Nucleus accumbens (tissue), 56 donors: Measurements from ENCODE around the gene RCAN2.
A peak's percentile ranks its signal among the peaks of the same experiment; 100 is the strongest.

ENCODE experiments used
- DNase-seq, 56 donors: peaks; one replicate each; lab custom pipeline; 2025; lab: John Stamatoyannopoulos, UW

Gene RCAN2

DNA sequence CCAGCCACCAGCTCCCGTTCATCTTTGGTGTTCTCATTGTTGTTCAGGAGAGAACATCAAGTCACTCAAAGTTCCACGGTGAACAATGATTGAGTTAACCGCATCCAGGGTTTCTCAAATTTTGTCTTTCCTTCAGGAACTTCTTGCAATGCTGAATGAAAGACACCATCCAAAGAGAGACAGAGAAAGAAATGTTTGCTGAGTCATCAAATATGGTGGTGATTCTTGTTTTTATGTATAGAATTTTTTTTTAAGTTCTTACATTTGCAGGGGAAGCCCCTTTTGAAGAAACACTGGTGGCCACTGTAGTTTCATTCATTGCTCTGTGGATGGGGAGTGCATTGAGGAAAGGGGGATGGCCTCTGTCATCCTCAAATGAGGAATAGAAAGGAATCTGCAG lies 258.1 kb downstream of the RCAN2 start:
- DNase-seq = no peak

DNA sequence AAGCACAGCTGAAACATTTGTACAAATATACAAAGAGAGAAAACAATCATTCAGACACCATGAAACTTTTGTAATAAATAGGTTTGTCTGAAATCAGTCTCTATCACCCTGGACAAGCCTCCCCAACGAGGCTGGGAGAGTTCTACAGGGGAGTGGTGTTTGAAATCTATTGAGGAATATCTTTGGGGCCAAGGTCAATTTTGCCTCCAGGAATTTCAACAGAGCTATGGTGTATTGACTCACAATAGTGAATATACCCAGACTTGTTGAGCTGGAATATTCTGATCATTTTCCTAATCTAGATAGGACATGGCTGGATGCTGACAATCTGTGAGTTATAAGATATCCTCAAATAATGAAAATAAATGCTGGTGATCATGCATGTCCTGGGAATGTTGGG lies 269.0 kb downstream of the RCAN2 start:
- no peak for DNase-seq

DNA sequence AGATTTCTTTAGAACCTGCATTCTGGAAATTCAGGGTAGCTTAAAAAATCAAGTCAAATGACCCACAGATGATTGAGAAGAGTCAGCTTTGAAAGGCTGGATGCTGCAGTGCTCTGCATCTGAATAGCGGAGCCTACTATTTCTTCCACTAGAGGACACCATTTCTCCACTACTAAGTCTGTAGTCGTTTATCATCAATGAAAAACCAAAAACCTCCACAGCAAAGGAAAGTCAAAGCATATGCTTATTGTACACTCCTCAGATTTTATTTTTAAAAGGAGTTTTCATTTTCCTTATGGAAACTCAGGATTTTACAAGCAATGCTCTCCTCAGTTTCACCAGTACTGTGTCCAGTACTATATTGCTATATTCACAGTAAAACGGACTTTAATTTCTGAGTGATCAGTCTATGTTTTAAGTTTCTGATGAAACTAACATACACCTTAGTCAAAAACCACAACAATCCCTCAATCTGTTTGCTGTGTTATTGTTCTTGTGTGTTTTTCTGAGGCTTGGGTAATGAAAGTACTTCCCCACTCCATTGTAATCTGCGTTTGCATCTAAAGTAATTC lies 269.9 kb downstream of the RCAN2 start:
- DNase-seq = peak in 3 of 56 donors; percentile 4 to 47 (median 6)

DNA sequence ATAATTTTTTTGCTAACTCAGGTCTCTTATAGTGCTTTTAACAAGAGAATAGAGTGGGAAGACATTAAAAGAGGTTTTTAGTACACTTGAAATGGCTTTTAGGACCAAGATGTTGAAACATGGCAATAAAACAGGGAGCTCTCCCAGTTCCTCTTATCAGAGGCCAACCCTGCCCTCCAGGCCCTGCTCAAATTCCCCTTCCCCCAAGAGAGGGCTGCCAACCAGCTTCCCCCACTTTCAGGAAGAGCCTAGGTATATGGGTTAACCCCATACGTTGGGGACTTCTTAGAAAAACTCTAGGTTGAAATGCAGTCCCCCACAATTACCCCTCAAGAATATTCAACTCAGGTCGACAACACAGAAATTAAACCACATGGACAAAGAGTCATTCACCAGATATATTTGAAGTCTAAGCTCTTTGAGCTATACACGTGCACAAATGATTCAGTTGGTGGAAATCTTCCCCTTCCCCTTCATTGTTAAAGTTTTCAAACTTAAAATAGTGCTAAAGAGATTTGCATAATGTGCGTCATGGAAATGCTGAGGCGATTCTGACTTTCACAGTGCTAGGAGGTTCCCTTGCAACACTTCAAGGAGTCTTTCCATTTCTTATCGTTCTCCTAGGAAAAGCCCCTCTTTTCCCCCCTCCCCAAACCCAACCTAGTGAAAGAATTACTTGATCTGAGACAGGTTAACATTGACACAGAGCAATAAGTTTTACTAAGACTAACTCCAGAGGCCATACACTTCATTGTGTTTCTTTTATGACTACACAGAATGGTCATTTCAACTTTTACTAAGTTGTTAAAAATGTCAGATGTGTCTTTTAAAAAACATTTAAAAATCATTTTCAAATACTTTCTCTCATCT lies 270.7 kb downstream of the RCAN2 start:
- no peak for DNase-seq

DNA sequence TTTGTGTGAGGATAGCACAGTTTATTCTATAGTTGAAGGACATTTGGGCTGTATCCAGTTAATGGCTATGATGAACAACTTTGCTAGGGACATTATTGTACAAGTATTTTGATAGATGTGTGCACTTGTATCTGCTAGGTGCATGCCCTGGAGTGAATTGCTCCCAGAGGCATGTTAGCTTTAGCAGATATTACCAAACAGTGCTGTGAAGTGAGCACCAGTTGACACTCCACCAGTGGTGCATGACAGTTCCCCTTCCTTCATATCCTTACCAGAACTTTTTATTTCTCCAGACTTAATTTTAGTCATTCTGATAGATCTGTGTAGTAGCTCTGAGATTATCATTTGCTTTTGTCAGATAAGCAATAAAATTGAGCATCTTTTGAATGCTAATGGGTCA lies 271.6 kb downstream of the RCAN2 start:
- DNase-seq = no peak

DNA sequence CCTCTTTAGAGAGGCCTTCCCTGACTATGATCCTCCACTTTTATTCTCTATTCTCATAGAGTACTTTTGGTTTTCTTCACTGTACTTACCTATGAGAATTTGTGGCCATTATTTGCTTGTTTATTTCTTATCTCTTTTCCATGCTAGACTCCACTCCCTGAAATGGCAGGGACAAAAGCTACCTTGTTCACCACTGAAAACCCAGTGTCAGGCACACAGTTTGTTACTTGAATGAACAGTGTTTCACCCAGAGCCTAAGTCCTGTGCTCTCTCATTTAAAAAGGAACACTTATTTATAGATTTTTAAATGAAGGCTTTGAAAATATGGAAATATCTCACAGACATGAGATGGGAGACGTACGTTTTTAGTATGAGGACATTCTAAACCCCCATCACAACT lies 272.8 kb downstream of the RCAN2 start:
- DNase-seq = no peak

DNA sequence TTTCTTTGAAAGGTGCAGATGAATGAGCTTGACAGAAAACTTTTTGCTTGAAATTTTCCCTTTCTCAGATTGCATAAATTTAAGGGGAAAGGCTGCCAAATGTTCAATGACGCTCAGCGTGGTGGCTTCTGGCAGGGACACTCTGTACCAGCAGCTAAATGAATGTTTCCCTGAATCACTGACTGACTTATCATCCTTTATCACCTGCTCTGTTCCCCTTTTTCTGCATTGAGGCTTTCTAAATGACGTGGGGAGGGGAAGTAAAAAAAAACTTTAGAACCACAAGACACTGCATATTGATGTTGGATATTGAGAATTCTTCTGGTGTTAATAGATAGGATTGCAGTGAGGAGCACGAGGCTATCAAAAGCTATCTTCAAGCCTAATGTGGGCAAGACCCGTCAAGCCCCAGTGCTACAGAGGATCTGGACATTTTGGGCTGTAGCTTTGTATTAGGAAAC lies 273.5 kb downstream of the RCAN2 start:
- DNase-seq = peak in 23 of 56 donors; percentile 7 to 56 (median 20)

DNA sequence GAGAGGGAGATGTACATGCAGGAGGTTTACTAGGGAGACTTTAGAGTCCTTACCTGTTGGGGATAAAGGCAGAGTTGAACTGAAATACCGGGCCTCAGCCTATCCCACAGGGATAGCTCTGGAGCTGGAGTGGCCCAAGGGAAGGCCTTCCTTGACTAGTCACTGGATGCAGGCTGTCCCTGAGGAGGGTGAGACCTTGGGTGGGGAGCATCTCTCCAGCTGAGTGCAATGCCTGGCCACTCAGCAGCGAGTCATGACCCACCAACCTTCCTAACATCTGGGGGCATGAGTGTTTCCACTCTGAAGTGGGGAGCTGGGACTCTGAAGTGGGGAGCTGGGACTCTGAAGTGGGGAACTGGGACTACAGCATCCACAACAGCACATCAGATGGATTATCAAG lies 274.4 kb downstream of the RCAN2 start:
- DNase-seq = no peak

DNA sequence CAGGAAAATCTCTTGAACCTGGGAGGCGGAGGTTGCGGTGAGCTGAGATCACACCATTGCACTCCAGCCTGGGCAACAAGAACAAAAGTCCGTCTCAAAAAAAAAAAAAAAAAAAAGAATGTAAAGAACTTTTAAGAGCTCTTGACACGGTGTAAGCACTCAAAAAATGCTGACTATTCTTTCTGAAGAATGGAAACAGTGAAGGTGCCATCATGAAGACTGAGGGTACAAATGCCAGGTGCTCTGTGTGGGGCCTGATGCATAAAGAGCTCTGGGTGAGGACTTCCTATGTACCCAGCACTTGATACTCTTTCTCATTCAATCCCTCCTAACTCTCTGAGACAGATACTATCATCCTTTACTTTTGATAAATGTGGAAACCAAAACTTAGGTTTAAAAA lies 275.5 kb downstream of the RCAN2 start:
- no peak for DNase-seq

DNA sequence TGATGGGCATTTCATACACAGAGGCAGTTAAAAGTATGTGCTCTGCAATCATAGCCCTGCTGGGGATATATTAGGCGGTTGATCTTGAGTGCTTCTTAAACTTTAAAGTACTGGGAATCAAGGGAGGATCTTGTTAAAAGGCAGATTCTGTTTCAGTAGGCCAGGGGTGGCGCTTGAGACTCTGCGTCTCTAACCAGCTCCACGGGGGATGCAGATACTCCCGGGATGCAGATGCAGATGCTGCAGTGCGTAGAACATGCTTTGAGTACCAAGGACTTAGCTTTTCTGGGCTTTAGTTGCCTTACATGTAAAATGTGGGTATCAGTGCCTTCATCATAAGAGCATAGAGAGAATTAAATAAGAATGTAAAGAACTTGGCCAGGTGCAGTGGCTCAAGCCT lies 276.0 kb downstream of the RCAN2 start:
- DNase-seq = no peak

DNA sequence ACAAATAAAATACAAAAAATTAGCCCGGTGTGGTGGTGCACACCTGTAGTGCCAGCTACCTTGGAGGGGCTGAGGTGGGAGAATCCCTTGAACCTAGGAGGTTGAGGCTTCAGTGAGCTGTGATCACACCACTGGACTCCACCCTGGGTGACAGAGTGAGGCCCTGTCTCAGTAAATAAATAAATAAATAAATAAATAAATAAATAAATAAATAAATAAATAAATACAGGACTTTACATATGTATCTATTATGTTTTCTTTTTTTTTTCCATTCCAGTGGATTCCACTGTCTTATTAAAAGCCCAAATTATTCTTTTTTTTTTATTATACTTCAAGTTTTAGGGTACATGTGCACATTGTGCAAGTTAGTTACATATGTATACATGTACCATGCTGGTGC lies 279.3 kb downstream of the RCAN2 start:
- DNase-seq = no peak

DNA sequence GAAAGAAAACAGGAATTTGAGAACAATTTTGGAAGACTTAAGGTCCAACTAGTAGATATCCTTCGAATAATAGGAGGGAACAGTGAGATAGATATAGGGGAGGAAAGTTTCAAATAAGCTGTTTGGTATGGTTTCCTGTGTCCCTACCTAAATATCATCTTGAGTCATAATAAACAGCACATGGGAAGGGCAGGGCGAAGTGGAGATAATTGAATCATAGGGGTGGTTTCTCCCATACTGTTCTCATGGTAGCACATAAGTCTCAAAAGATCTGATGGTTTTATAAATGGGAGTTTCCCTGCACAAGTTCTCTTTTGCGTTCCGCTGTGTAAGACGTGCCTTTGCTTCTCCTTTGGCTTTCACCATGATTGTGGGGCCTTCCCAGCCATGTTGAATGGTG lies 281.0 kb downstream of the RCAN2 start:
- no peak for DNase-seq

DNA sequence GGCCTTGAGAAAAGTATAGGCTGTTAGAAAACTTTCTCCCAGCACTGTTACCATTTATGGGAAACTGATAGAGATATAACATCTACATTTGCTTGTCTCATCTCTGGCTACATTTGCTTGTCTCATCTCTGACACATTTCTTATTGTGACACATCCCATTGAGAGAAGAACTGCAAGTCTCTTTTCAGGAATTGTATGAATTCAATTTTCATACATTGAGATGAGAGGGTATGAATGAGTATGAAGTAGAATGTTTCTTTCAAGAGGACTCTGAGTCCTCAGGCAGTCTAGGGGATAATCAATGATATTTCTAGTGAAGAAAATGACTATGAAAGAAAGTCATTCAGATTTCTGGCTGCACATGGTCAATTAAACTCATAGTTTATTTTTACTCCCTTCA lies 282.9 kb downstream of the RCAN2 start:
- DNase-seq = no peak

DNA sequence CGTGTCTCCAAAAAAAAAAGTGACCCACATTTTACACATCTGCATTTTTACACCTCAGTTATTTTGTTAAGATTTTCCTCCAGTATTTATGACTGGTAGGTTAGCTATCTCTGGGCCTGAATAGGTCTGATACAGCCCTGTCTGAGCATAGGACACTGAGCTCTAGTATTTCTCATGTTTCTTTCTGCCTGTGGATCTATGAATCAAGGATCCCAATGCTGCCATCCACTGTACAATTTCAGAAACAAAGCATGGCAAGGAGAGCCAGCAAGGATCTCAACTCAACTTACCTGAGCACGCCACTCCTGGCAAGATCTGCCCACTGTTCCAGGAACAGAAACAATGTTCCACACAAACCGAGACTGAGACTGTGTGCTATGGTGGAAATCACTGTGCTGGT lies 284.1 kb downstream of the RCAN2 start:
- peak in 1 of 56 donors; percentile 1 for DNase-seq

DNA sequence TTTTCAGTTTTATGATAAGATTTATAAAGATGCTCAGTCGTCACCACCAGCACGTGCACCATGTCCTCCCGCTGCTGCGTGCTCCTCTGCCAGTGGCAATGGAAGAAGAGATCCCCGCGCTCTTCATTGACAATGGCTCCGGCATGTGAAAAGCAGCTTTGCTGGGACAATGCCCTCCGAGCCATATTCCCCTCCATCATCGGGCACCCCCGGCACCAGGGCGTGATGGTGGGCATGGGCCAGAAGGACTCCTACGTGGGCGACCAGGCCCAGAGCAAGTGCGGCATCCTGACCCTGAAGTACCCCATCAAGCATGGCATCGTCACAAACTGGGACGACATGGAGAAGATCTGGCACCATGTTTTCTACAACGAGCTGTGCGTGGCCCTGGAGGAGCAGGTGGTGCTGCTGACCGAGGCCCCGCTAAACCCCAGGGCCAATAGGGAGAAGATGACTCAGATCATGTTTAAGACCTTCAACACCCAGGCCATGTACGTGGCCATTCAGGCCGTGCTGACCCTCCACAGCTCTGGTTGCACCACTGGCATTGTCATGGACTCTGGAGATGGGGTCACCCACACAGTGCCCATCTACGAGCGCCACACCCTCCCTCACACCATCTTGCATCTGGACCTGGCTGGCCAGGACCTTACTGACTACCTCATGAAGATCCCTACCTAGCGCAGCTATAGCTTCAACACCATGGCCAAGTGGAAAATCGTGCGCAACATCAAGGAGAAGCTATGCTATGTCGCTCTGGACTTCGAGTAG lies 286.2 kb downstream of the RCAN2 start:
- no peak for DNase-seq

DNA sequence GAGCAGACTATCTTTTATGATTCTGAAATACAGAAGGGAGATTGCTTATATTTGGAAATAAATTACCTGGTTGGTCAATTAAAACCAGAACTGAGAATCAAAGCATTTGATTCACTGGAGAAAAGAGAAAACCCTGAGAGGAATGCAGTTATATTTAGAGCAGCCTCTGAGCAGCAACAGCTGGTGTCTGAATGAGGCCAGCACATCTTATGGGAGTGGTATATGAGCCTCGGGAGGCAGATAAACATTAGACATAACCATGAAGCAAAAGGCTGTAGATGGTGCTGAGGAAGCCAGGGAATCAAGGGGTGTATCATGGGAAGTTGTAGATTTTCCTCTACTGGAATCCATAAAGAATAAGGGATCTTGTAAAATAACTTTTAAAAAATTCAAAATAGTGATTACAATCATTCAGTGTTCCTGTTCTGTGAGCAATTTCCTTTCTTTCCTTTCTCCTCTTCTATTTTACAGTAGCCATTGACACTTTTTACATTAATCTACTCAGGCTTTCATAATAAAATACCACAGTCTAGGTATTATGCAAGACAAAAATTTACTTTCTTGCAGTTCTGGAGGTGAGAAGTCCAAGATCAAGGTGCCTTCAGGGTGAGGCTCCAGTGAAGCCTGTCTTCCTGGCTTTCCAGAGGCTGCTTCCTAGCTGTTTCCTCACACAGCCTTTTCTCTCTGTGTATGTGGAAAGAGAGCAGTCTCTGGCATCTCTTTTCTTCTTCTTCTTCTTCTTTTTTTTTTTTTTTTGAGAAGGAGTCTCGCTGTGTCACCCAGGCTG lies 287.7 kb downstream of the RCAN2 start:
- DNase-seq = no peak

DNA sequence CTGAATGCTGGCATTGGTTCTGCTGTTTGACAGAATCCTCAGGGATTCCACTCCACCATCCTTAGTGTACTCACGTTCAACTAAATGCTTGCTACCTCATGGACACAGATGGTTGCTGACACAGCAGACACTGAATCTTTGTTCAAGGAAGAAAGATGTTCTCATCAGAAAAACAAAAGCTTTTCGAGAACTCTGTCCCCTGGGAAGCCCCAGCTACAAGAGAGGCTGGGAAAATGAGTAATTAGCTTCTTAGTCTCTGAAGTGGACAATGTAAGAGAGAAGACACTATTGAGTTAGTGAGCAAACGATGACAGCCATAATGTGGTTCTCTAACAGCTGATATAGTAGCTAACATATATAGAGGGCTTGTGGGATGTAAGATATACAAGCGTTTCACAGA lies 289.5 kb downstream of the RCAN2 start:
- DNase-seq = no peak

DNA sequence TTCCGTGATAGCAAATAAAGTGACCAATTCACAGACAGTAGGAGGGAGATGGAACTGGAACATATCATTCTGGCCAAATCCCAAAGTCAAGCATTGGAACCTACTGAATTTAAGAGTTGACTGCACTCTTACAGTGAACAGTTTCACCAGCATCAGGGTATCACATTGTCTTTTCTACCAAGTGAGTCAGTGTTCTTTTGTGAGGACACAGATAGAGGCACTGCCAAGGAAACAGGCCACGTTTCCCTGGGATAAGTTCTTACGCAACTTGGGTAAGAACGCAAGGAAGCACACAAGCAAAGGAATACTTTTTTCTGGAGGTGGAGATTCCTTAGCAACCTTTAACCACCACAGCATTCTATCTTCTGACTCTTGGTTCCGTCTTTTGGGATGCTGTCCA lies 291.9 kb downstream of the RCAN2 start:
- DNase-seq = no peak

DNA sequence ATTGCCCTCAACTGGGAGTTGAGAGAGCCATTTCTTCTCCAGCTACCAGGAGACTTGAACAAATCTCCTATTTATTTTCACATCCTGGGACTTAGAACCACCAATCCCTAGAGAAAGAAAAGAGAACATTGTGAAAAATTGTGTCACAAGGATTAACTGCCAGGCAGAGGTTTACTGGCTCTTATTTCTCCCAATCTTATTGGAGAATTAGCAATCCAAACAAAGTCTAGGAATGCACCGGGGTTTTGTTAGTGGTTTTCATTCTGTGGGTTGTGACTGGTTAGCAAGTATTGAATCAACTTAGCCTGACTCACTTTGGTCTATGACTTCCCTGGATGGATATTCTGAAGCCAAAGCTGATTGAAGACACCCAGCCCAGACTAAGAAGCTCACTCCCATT lies 299.3 kb downstream of the RCAN2 start:
- no peak for DNase-seq

DNA sequence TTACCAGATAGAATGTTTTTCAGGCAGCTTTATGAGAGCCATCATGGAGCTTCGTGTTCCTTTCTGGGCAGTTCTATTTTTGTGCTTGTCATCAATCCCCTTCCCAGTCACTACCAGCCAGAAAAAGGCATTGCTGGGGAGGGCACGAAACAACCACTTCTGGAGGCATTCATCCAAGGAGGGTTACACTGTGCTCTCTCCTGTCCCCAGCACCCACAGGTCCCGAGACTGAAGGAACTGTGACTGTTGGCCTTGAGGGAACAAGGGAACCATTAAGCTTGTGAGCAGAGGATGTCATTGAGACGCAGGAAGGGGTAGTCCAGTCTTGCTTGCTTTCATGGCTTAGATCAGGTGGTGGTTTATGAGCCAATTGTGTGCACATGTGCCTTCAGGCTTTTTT lies 300.4 kb downstream of the RCAN2 start:
- DNase-seq = no peak

DNA sequence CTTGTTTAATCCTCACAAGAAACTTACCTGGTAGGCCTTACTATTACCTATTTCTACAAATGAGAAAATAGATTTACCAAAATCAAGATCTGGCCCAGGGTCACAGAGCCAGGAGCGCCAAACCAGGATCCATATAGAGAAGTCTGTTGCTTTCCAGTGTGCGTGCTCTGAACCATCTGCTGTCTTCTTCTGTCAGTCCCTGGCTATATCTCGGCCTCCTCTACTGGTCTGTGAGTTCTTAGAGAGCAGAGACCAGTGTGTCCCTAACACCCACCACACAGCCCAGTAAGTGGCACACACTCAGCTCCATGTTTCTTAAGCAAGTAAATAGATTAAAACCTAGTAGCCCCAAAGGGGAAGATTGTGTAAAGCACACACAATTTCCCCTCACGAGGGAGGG lies 301.5 kb downstream of the RCAN2 start:
- DNase-seq = no peak
